Fibroblast of lung (primary cell): ENCODE measurements around the gene STOM.

Experiments
- EZH2 ChIP-seq: IDR thresholded peaks from 2 replicates; pipeline ENCODE4 v1.5.1; 2012; ENCODE audit warnings: low read length, control low read depth, mild to moderate bottlenecking; ENCODE audit errors: missing control alignments
- TF ChIP-seq, protein P1 (sequence below), 2 donors: IDR thresholded peaks in 1 of 2; conservative IDR thresholded peaks in 1 of 2; 1 replicate in 1 of 2; 2 replicates in 1 of 2; pipeline ENCODE4 v1.5.1; 2011 to 2012; ENCODE audit warnings: low read length in 2 of 2, control low read depth in 1 of 2, inconsistent platforms in 1 of 2, low read depth in 1 of 2, mild to moderate bottlenecking in 1 of 2

DNA sequence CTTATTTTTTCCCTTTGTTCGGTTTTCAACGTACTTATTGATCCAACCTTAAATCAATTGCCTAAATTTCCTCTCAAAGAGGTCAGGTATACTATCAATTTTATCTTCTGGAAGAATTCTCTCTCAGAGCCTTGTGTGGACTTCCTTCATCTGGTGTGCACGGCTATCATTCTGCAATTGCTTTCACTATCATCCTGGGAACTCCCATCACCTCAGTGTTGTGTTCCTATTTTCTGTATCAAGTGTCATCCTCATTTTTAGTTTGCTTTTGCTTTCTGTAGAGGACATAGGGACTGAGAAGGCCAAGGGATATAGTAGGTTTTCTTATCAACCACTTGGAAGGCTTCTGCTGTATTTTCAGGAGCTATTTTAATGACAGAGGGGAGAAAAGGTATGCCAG, 11.3 kb downstream of the STOM start:
- TF ChIP-seq, protein P1, sequence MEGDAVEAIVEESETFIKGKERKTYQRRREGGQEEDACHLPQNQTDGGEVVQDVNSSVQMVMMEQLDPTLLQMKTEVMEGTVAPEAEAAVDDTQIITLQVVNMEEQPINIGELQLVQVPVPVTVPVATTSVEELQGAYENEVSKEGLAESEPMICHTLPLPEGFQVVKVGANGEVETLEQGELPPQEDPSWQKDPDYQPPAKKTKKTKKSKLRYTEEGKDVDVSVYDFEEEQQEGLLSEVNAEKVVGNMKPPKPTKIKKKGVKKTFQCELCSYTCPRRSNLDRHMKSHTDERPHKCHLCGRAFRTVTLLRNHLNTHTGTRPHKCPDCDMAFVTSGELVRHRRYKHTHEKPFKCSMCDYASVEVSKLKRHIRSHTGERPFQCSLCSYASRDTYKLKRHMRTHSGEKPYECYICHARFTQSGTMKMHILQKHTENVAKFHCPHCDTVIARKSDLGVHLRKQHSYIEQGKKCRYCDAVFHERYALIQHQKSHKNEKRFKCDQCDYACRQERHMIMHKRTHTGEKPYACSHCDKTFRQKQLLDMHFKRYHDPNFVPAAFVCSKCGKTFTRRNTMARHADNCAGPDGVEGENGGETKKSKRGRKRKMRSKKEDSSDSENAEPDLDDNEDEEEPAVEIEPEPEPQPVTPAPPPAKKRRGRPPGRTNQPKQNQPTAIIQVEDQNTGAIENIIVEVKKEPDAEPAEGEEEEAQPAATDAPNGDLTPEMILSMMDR (conservative IDR thresholded peaks at IDR 0.05 in 1 of 2, IDR thresholded peaks at IDR 0.05 in 1 of 2; ENCODE audit: low read depth in 1 of 2, low read length in 2 of 2), result no peak
- TF ChIP-seq EZH2, result no peak
